Pancreas (tissue), 10 donors: Measurements from ENCODE around the gene TPRA1. TPM values are rescaled to one million over a fixed set of nuclear protein-coding genes. Genes with fewer than 3 reads are reported as not detected.

Experiments used
- ATAC-seq, 4 donors: fragments of 200-7000 bp; cut with Tn5 transposase; one replicate each; pipeline versions ENCODE4 v1.8.0 to v1.9.1; 2020; ENCODE audit warnings: mild to moderate bottlenecking in 4 of 4, moderate library complexity in 4 of 4
- DNase-seq, 6 donors: peaks; one replicate each; pipeline ENCODE4 v3.0.0-alpha.2; 2020
- FAIRE-seq: peaks from 2 replicates; lab custom pipeline; 2012; peaks lifted over from hg19 to GRCh38; lab: Jason Lieb, UNC
- H3K27ac ChIP-seq, 4 donors: fragments of 200-600 bp; sonication (generic); 1 replicate in 3 of 4; 2 replicates in 1 of 4; pipeline versions ENCODE4 v1.5.0 to v1.8.0; 2020
- H3K27me3 ChIP-seq, 4 donors: fragments of 200-600 bp; one replicate each; pipeline ENCODE4 v1.8.0; 2021
- H3K36me3 ChIP-seq, 3 donors: fragments of 200-600 bp; sonication (generic) in 1 of 3; one replicate each; pipeline versions ENCODE4 v1.5.0 to v1.8.0; 2020 to 2021
- H3K4me1 ChIP-seq, 3 donors: fragments of 200-600 bp; one replicate each; pipeline ENCODE4 v1.8.0; 2021
- H3K4me3 ChIP-seq, 4 donors: fragments of 200-600 bp; sonication (generic) in 2 of 4; one replicate each; pipeline versions ENCODE4 v1.5.0 to v1.8.0; 2020 to 2021
- H3K9me3 ChIP-seq, 4 donors: fragments of 200-600 bp; one replicate each; pipeline ENCODE4 v1.8.0; 2021
- WGBS, 2 donors: extraction: QIAGEN DNeasy Blood & Tissue Kit; methylation state at CpG; one replicate each; pipeline ENCODE4 v1.1.7; 2013; 5-methylcytosine and 5-hydroxymethylcytosine counted together
- intact Hi-C, 3 donors: fragments of 100-400 bp; cut with DNase I; formaldehyde crosslinking; loops; one replicate each; pipeline versions ENCODE4 v1.11.1 to v1.14.2; 2022
- polyA plus RNA-seq, 2 donors: library from polyadenylated mRNA; stranded (reverse); fragments of 200-250 nt; gene quantifications; one replicate each; pipeline ENCODE4 v1.2.3, GENCODE V29; 2013
- total RNA-seq, 6 donors: library from RNA; stranded (reverse); fragmentation: NEBNext Ultra II Directional in 4 of 6; extraction: Animal tissue kit (Norgen Biotek cat#: 25700) in 4 of 6; gene quantifications; one replicate each; pipeline versions ENCODE4 v1.2.1 to v1.2.4, GENCODE V29; 2021 to 2023
- TF ChIP-seq, protein P1 (sequence below), 4 donors: fragments of 200-600 bp; sonication (generic) in 3 of 4; IDR thresholded peaks; one replicate each; pipeline versions ENCODE4 v1.5.0 to v1.8.0; 2021; ENCODE audit warnings: antibody characterized with exemption in 4 of 4
- donor health status: healthy with polysubstance abuse.
- donor health status: DM: no; HTN: no; CAD: no; lungs with moderate emphysema.
- donor health status: DM: no; HTN: no; CAD: no.
- donor health status: control.
- donor health status: control.
- donor health status: Bipolar disorder and iron deficiency.
- donor health status: DM: yes; HTN: yes; CAD: no.
- donor health status: DM: no; HTN: no; CAD: no.
- donor health status: DM: no; HTN: no; CAD: no.
- donor health status: DM: yes; HTN: yes; CAD: no.

The TPRA1 gene
- total and polyA plus RNA-seq, 8 donors = 12.1 to 25.9 (median 16.1) TPM

DNA sequence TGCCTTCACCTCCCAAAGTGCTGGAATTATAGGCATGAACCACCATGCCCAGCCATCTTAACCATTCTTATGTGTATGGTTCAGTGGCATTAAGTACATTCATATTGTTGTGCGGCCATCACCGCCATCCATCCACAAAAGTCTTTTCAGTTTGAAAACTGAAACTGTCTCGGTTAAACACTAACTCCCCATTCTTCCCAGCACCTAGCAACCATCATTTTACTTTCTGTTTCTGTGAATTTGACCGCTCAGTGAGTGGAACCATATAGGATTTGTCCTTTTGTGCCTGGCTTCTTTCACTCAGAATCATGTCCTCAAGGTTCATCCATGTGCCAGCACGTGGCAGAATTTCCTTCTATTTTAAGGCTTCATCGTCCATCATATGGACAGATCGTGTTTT is 13.5 kb upstream of the TPRA1 start:
- no peak for FAIRE-seq
- no peak overlapping the region for H3K4me3 ChIP-seq
- H3K27me3 ChIP-seq = no peaks in the 10 kb centered on the region
- no peaks in the 10 kb centered on the region for H3K36me3 ChIP-seq
- no peak overlapping the region for H3K27ac ChIP-seq
- intact Hi-C loops = no loop called here
- H3K9me3 ChIP-seq = no peaks in the 10 kb centered on the region
- WGBS, 2 donors = 88 to 89% methylated on average over 7 of the region's 7 CpGs
- no peaks in the 10 kb centered on the region for H3K4me1 ChIP-seq
- no peak for DNase-seq
- ATAC-seq = no peak
- TF ChIP-seq, protein P1, sequence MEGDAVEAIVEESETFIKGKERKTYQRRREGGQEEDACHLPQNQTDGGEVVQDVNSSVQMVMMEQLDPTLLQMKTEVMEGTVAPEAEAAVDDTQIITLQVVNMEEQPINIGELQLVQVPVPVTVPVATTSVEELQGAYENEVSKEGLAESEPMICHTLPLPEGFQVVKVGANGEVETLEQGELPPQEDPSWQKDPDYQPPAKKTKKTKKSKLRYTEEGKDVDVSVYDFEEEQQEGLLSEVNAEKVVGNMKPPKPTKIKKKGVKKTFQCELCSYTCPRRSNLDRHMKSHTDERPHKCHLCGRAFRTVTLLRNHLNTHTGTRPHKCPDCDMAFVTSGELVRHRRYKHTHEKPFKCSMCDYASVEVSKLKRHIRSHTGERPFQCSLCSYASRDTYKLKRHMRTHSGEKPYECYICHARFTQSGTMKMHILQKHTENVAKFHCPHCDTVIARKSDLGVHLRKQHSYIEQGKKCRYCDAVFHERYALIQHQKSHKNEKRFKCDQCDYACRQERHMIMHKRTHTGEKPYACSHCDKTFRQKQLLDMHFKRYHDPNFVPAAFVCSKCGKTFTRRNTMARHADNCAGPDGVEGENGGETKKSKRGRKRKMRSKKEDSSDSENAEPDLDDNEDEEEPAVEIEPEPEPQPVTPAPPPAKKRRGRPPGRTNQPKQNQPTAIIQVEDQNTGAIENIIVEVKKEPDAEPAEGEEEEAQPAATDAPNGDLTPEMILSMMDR (IDR thresholded peaks at IDR 0.05) = no peak

GRCh38 chr3:127600749-127601456 is 10.4 kb upstream of the TPRA1 start:
- ATAC-seq (no peak), FAIRE-seq (no peak), DNase-seq (no peak)
- WGBS, 2 donors = 83 to 85% methylated on average over 6 of the region's 6 CpGs
- Histone ChIP-seq H3K9me3 (no peaks in the 10 kb centered on the region), H3K36me3 (no peaks in the 10 kb centered on the region), H3K4me3 (no peak overlapping the region), H3K27ac (no peak overlapping the region), H3K4me1 (peaks cover 0 to 3% (median 0%) of the 10 kb centered on the region in 3 donors), H3K27me3 (no peaks in the 10 kb centered on the region)
- intact Hi-C loops = no loop called here
- TF ChIP-seq, protein P1 (IDR thresholded peaks at IDR 0.05) = no peak

GRCh38 chr3:127598841-127599570 is 8.5 kb upstream of the TPRA1 start:
- Histone ChIP-seq H3K27me3 (no peaks in the 10 kb centered on the region), H3K4me3 (peak overlapping the region in 3 of 4 donors; percentile 49 to 62 (median 53)), H3K36me3 (no peaks in the 10 kb centered on the region), H3K4me1 (peaks cover 0 to 3% (median 0%) of the 10 kb centered on the region in 3 donors), H3K27ac (no peak overlapping the region), H3K9me3 (no peaks in the 10 kb centered on the region)
- DNase-seq (no peak), ATAC-seq (no peak), FAIRE-seq (no peak)
- intact Hi-C loops = no loop called here
- 48 to 58% methylated on average over 14 of the region's 14 CpGs for WGBS, 2 donors
- TF ChIP-seq, protein P1 (IDR thresholded peaks at IDR 0.05) = no peak

GRCh38 chr3:127597020-127597771 is 6.7 kb upstream of the TPRA1 start:
- no peak overlapping the region for H3K27ac ChIP-seq
- DNase-seq (no peak), FAIRE-seq (no peak), ATAC-seq (no peak)
- no peaks in the 10 kb centered on the region for H3K9me3 ChIP-seq
- intact Hi-C loops = no loop called here
- peaks cover 0 to 3% (median 0%) of the 10 kb centered on the region in 3 donors for H3K4me1 ChIP-seq
- no peaks in the 10 kb centered on the region for H3K36me3 ChIP-seq
- peak overlapping the region in 1 of 4 donors; percentile 62 for H3K4me3 ChIP-seq
- no peaks in the 10 kb centered on the region for H3K27me3 ChIP-seq
- TF ChIP-seq, protein P1 (IDR thresholded peaks at IDR 0.05) = no peak
- 69 to 75% methylated on average over 12 of the region's 12 CpGs for WGBS, 2 donors
